ENCODE measurements around the gene IP6K1.

Gene IP6K1

GRCh38 chr3:49713336-49714105 is 72.8 kb downstream of the IP6K1 start:
- ChIA-PET POLR2A (interaction anchor here (0.7 to 1.8 kb wide), 3 partner anchors 8 to 73 kb away, joined by 3 to 6 read pairs (median 4); partner anchors contain the start of gene IP6K1), CTCF (no interaction called here)
- DNase-seq (ENCODE audit: extremely low spot score) = no peak
- TF ChIP-seq FOXA1 (IDR thresholded peaks at IDR 0.05) (no peak), SP1 (IDR thresholded peaks at IDR 0.05) (no peak), FOXM1 (IDR thresholded peaks at IDR 0.05; ENCODE audit: borderline replicate concordance) (no peak), SUZ12 (IDR thresholded peaks at IDR 0.05) (no peak), FOXK2 (IDR thresholded peaks at IDR 0.05) (no peak), NFRKB (IDR thresholded peaks at IDR 0.05) (no peak), ZNF384 (IDR thresholded peaks at IDR 0.05) (no peak), ARNT (IDR thresholded peaks at IDR 0.05) (no peak), BHLHE40 (IDR thresholded peaks at IDR 0.05; ENCODE audit: borderline replicate concordance) (no peak), TARDBP (IDR thresholded peaks at IDR 0.05) (no peak), L3MBTL2 (conservative IDR thresholded peaks at IDR 0.05) (no peak), HDGF (IDR thresholded peaks at IDR 0.05; ENCODE audit: borderline replicate concordance) (no peak), CTBP1 (IDR thresholded peaks at IDR 0.05; ENCODE audit: borderline replicate concordance) (no peak), LEF1 (IDR thresholded peaks at IDR 0.05; ENCODE audit: borderline replicate concordance) (no peak), ELF4 (IDR thresholded peaks at IDR 0.05) (no peak)
- TF ChIP-seq, protein P1, sequence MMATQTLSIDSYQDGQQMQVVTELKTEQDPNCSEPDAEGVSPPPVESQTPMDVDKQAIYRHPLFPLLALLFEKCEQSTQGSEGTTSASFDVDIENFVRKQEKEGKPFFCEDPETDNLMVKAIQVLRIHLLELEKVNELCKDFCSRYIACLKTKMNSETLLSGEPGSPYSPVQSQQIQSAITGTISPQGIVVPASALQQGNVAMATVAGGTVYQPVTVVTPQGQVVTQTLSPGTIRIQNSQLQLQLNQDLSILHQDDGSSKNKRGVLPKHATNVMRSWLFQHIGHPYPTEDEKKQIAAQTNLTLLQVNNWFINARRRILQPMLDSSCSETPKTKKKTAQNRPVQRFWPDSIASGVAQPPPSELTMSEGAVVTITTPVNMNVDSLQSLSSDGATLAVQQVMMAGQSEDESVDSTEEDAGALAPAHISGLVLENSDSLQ (IDR thresholded peaks at IDR 0.05) = no peak

DNA sequence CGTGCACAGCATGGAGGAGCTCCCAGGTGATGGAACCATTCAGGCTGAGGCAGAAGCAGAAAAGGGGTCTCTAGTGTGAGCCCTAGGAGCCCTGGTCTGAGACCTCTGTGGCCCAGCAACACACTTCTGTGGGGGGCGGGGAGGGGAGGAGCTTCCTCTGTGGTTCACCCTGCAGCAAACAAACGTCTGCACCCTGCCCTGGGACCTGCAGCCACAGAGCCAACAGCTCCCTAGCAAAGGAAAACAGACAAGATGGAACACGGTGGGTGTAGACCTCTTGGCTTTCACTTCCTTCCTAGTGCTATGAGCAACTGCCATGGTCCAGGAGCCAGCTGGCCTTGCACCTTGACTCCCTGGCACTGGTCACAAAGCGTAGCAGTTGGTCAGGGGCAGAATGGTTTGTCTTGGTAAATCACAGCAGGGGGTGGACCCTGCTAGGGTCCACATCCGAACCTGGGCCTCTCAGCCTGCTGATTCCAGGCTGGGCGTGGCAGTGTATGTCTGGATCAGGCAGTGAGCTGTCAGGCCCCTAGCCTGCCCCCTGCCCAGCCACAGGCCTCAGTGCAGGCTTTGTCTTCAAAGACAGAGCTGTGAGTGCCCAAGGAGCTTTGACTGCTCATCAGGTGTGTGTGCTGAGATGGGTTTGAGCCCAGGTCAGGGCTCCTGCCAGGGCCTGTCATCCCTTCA is 73.6 kb downstream of the IP6K1 start:
- CTCF ChIA-PET = no interaction called here
- TF ChIP-seq LEF1 (IDR thresholded peaks at IDR 0.05; ENCODE audit: borderline replicate concordance) = no peak
- TF ChIP-seq FOXK2 (IDR thresholded peaks at IDR 0.05) = no peak
- TF ChIP-seq HDGF (IDR thresholded peaks at IDR 0.05; ENCODE audit: borderline replicate concordance) = no peak
- TF ChIP-seq L3MBTL2 (conservative IDR thresholded peaks at IDR 0.05) = no peak
- no peak for TF ChIP-seq BHLHE40 (IDR thresholded peaks at IDR 0.05; ENCODE audit: borderline replicate concordance)
- no peak for TF ChIP-seq ARNT (IDR thresholded peaks at IDR 0.05)
- no peak for TF ChIP-seq FOXA1 (IDR thresholded peaks at IDR 0.05)
- no peak for TF ChIP-seq CTBP1 (IDR thresholded peaks at IDR 0.05; ENCODE audit: borderline replicate concordance)
- no peak for TF ChIP-seq ZNF384 (IDR thresholded peaks at IDR 0.05)

DNA sequence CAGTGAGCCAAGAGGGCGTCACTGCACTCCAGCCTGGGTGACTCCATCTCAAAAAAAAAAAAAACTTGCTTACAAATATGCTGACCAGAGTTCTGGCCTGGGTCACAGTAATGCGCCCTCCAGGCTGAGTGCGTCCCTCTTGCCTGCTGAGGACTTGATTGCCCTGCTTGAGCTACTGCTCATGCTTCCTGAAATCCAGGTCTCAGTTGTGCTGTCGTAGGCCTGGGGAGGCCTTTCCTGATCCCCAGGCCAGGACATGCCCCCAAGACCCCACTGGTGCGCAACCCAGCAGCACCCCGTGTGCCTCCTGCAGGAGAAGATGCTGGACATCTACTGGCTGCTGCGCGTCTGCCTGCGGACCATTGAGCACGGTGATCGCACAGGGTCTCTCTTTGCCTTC is 74.2 kb downstream of the IP6K1 start:
- POLR2A ChIA-PET = interaction anchor here (0.9 to 1.8 kb wide), 2 partner anchors 10 to 243 kb away, joined by 3 to 6 read pairs; no protein-coding TSS in a partner anchor
- no peak for TF ChIP-seq LEF1 (IDR thresholded peaks at IDR 0.05; ENCODE audit: borderline replicate concordance)
- CTCF ChIA-PET = no interaction called here
- no peak for DNase-seq (ENCODE audit: extremely low spot score)

More for the DNA sequence above, 73.6 kb downstream of the IP6K1 start:
- no peak for DNase-seq (ENCODE audit: extremely low spot score)
- POLR2A ChIA-PET = interaction anchor here (0.7 to 1.8 kb wide), 3 partner anchors 9 to 243 kb away, joined by 3 to 6 read pairs (median 3); partner anchors contain the start of gene IP6K1

DNA sequence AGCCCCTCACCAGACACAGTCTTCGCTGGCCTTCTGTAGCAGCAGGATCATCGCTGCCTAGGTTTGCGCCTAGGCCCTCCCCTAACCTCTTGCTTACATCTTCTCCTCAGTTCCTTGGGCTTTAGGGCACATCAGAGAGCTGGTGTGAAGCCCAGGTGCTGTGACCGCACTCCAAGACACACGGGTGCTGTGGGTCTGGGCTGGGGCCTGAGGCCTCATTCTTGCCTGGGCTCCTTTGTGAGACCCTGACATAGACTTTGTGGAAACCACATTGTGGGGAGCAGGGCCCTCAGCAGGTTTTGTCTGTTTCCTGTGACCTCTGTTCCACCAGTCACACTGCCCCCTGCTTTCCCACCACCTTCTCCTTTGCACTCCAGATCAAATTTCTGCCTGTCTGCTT is 74.9 kb downstream of the IP6K1 start:
- TF ChIP-seq TARDBP (IDR thresholded peaks at IDR 0.05) (no peak), HDGF (IDR thresholded peaks at IDR 0.05; ENCODE audit: borderline replicate concordance) (no peak), FOXA1 (IDR thresholded peaks at IDR 0.05) (no peak), CTBP1 (IDR thresholded peaks at IDR 0.05; ENCODE audit: borderline replicate concordance) (no peak), BHLHE40 (IDR thresholded peaks at IDR 0.05; ENCODE audit: borderline replicate concordance) (no peak), FOXM1 (IDR thresholded peaks at IDR 0.05; ENCODE audit: borderline replicate concordance) (no peak), SP1 (IDR thresholded peaks at IDR 0.05) (no peak), ZNF384 (IDR thresholded peaks at IDR 0.05) (no peak), FOXK2 (IDR thresholded peaks at IDR 0.05) (no peak)
- TF ChIP-seq, protein P1 (IDR thresholded peaks at IDR 0.05) = no peak
- CTCF ChIA-PET = interaction anchor here (0.6 to 1.3 kb wide), 3 partner anchors 127 to 191 kb away, joined by 3 to 9 read pairs (median 4); no protein-coding TSS in a partner anchor
- POLR2A ChIA-PET = interaction anchor here (0.9 kb wide), 1 partner anchor 242 kb away, joined by 3 read pairs; no protein-coding TSS in a partner anchor
- DNase-seq (ENCODE audit: extremely low spot score) = no peak

- CTCF ChIA-PET = no interaction called here
- no peak for TF ChIP-seq NFRKB (IDR thresholded peaks at IDR 0.05)
- TF ChIP-seq ARNT (IDR thresholded peaks at IDR 0.05) = no peak
- TF ChIP-seq L3MBTL2 (conservative IDR thresholded peaks at IDR 0.05) = no peak
- TF ChIP-seq ELF4 (IDR thresholded peaks at IDR 0.05) = no peak
- no peak for TF ChIP-seq FOXM1 (IDR thresholded peaks at IDR 0.05; ENCODE audit: borderline replicate concordance)
- TF ChIP-seq SP1 (IDR thresholded peaks at IDR 0.05) = no peak
- TF ChIP-seq ZNF384 (IDR thresholded peaks at IDR 0.05) = no peak
- TF ChIP-seq FOXK2 (IDR thresholded peaks at IDR 0.05) = no peak
- TF ChIP-seq HDGF (IDR thresholded peaks at IDR 0.05; ENCODE audit: borderline replicate concordance) = no peak
- TF ChIP-seq LEF1 (IDR thresholded peaks at IDR 0.05; ENCODE audit: borderline replicate concordance) = no peak
- no peak for TF ChIP-seq TARDBP (IDR thresholded peaks at IDR 0.05)
- TF ChIP-seq BHLHE40 (IDR thresholded peaks at IDR 0.05; ENCODE audit: borderline replicate concordance) = no peak
- no peak for TF ChIP-seq FOXA1 (IDR thresholded peaks at IDR 0.05)
- TF ChIP-seq SUZ12 (IDR thresholded peaks at IDR 0.05) = no peak
- TF ChIP-seq, protein P1 (IDR thresholded peaks at IDR 0.05) = no peak
- no peak for TF ChIP-seq CTBP1 (IDR thresholded peaks at IDR 0.05; ENCODE audit: borderline replicate concordance)
- POLR2A ChIA-PET = no interaction called here
- no peak for DNase-seq (ENCODE audit: extremely low spot score)
Measured at GRCh38 chr3:49709852-49710251, 76.5 kb downstream of the IP6K1 start.
